ENCODE data around the gene ZCWPW1.

ZCWPW1 gene

DNA sequence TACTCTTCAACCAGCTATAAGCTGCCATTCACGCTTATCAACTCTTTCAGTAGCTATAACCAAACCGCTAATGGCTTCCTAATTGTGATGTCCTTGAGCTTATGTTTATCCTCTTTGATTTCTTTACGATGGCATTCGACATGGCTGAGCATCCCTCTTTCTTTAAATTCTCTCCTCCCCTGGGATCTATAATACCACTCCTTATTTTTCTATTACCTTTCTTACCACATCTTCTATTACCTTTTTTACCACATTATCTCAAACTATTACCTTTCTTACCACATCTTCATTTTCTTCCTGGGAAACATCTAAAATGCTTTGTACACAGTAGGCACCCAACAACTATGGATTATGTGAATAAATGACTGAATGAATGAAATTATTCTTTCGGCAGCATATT, 13.1 kb downstream of the ZCWPW1 start:
- intact Hi-C loops (cut with micrococcal nuclease): no loop called here
- Mint-ChIP-seq H3K4me3 (no peak overlapping the region), H3K4me1 (ENCODE audit: low read depth) (peaks cover 25% of the 10 kb centered on the region), H3K27me3 (no peaks in the 10 kb centered on the region), H3K9me3 (no peaks in the 10 kb centered on the region), H3K27ac (no peak overlapping the region), H3K36me3 (ENCODE audit: low read depth) (peaks cover 43% of the 10 kb centered on the region)

DNA sequence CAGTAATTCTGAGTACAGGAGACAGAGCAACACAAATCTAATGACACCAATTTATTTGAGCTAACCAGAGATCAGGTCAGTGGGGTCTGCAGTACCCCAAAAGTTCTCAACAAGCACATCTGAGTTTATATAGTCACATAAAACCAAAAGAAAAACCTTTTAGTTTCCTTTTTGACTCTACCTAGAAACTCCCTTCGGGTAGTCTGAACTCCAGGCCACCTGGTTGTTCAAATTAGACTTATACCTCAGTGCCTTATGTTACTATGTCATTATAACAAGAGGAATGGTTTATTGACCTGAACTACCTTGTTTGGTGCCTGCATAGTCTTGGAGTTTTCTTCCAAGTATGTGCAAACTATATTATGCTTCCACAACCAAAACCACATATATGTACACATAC, 14.6 kb downstream of the ZCWPW1 start:
- H3K4me1 Mint-ChIP-seq (ENCODE audit: low read depth): peaks cover 19% of the 10 kb centered on the region
- H3K36me3 Mint-ChIP-seq (ENCODE audit: low read depth): peaks cover 33% of the 10 kb centered on the region
- no peaks in the 10 kb centered on the region for H3K27me3 Mint-ChIP-seq
- H3K9me3 Mint-ChIP-seq: no peaks in the 10 kb centered on the region
- no peak overlapping the region for H3K4me3 Mint-ChIP-seq
- intact Hi-C loops (cut with micrococcal nuclease): no loop called here
- peak overlapping the region; percentile 85 for H3K27ac Mint-ChIP-seq

DNA sequence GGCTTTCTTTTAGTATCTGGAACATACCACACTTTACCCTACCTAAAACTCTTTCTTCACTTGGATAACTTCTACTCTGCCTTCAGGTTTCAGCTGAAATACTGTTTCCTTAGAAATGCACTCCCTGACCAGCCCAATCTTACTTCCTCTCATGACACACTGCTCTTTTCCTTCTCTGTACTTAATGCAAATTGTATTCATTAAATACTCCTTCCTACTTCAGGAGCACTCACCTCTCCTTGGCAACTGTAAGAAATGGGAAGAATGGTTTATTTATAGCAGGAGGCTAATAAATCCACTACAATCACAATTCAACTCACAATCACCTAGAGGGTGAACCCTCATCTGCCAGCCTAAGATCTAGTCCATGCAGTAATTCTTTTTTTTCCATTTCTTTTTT, 15.2 kb downstream of the ZCWPW1 start:
- Mint-ChIP-seq H3K36me3 (ENCODE audit: low read depth) (peaks cover 33% of the 10 kb centered on the region), H3K27me3 (no peaks in the 10 kb centered on the region), H3K9me3 (no peaks in the 10 kb centered on the region), H3K27ac (peak overlapping the region; percentile 85), H3K4me1 (ENCODE audit: low read depth) (peaks cover 19% of the 10 kb centered on the region), H3K4me3 (peak overlapping the region; percentile 32)
- intact Hi-C loops (cut with micrococcal nuclease): no loop called here

DNA sequence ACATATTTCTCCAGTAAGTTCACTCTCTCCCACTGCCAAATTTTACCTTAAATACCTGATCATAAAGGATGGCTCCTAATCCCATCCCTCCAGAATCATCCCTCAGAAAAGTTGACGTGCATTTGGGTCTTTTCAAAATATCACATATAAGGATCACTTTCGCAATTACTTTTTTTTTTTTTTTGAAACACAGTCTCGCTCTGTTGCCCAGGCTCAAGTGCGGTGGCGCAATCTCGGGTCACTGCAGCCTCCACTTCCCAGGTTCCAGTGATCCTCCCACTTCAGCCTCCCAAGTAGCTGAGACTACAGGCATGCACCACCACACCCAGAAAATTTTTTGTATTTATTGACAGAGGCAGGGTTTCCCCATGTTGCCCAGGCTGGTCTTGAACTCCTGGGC, 17.4 kb downstream of the ZCWPW1 start:
- H3K36me3 Mint-ChIP-seq (ENCODE audit: low read depth): peaks cover 27% of the 10 kb centered on the region
- no peak overlapping the region for H3K27ac Mint-ChIP-seq
- peaks cover 19% of the 10 kb centered on the region for H3K4me1 Mint-ChIP-seq (ENCODE audit: low read depth)
- no peaks in the 10 kb centered on the region for H3K9me3 Mint-ChIP-seq
- no peak overlapping the region for H3K4me3 Mint-ChIP-seq
- H3K27me3 Mint-ChIP-seq: no peaks in the 10 kb centered on the region
- intact Hi-C loops (cut with micrococcal nuclease): no loop called here

DNA sequence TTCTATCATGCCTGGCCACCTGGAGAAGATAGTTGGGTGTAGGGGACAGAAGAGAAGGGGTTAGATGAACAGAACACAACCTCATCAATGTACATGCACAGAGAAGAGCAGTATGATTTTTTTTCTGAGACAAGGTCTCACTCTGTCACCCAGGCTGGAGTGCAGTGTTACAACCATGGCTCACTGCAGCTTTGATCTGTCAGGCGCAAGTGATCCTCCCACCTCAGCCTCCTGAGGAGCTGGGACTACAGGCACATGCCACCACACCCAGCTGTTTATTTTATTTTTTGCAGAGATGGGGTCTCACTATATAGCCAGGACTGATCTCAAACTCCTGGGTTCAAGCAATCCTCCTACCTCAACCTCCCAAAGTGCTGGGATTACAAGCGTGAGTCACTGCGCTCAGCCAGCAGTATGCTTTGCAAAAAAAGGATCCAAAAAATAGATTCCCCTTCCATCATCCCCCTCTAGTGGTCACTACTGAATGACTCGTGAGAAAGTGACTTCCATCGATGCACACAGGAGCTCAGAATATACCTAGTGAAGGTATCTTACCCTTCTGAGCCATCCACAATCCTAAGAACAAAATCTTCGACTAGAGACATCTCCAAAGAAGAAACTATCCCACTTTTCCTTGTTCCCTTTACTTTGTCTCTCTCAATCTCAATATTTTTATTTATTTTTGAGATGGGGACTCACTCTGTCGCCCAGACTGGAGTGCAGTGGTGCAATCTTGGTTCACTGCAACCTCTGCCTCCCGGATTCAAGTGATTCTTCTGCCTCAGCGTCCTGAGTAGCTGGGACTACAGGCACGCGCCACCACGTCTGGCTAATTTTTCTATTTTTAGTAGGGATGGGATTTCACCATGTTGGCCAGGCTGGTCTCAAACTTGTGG, 21.0 kb downstream of the ZCWPW1 start:
- peaks cover 43% of the 10 kb centered on the region for H3K36me3 Mint-ChIP-seq (ENCODE audit: low read depth)
- no peak overlapping the region for H3K27ac Mint-ChIP-seq
- no peaks in the 10 kb centered on the region for H3K27me3 Mint-ChIP-seq
- no peaks in the 10 kb centered on the region for H3K9me3 Mint-ChIP-seq
- H3K4me3 Mint-ChIP-seq: no peak overlapping the region
- intact Hi-C loops (cut with micrococcal nuclease): loop anchor here (5.0 kb wide), 1 partner anchor 45 kb away; no protein-coding TSS in a partner anchor
- peaks cover 17% of the 10 kb centered on the region for H3K4me1 Mint-ChIP-seq (ENCODE audit: low read depth)

DNA sequence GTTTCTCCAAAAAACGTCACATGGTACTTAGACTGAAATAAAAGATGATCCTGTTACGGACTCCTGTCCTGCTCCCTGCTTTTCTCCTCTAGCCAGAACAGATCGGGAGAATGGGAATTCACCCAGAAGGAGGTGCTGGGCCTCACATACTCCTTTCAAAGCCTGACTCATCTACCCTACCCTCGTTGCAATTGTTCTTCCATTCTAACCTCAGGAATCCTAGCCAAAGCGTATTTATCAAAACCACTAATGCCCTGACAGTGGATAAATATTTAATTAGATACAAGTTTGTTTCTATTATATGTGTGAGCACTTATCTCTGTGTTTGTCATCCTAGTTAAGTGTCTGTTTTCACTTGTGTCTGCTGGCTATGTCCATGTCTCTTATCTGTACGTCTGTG, 21.7 kb downstream of the ZCWPW1 start:
- no peaks in the 10 kb centered on the region for H3K9me3 Mint-ChIP-seq
- peaks cover 46% of the 10 kb centered on the region for H3K36me3 Mint-ChIP-seq (ENCODE audit: low read depth)
- no peak overlapping the region for H3K4me3 Mint-ChIP-seq
- intact Hi-C loops (cut with micrococcal nuclease): loop anchor here (5.0 kb wide), 1 partner anchor 44 kb away; no protein-coding TSS in a partner anchor
- no peaks in the 10 kb centered on the region for H3K27me3 Mint-ChIP-seq
- H3K27ac Mint-ChIP-seq: peak overlapping the region; percentile 15
- peaks cover 17% of the 10 kb centered on the region for H3K4me1 Mint-ChIP-seq (ENCODE audit: low read depth)

DNA sequence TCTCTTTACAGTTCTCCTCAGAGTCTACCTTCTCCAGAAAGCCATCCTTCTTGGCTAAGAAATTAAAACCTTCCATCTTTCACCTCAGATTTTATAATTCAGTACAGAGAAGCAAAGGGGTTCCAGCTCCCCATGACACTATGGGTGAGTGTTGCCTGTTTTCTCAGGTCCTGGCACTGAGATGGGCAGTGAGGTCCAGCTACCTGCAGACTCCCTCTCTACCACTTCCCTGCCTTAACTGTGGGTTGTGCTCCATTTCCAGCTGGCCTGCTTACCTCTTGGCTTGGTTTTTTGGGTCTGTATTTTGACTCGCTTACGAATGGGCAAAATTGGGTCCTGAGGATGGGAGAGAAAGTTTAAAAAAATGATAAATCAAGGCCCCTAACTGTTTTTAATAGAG, 26.3 kb downstream of the ZCWPW1 start:
- Mint-ChIP-seq H3K36me3 (ENCODE audit: low read depth) (peaks cover 91% of the 10 kb centered on the region), H3K4me3 (no peak overlapping the region), H3K27me3 (no peaks in the 10 kb centered on the region), H3K27ac (peak overlapping the region; percentile 28), H3K9me3 (no peaks in the 10 kb centered on the region), H3K4me1 (ENCODE audit: low read depth) (peaks cover 56% of the 10 kb centered on the region)
- intact Hi-C loops (cut with micrococcal nuclease): no loop called here

DNA sequence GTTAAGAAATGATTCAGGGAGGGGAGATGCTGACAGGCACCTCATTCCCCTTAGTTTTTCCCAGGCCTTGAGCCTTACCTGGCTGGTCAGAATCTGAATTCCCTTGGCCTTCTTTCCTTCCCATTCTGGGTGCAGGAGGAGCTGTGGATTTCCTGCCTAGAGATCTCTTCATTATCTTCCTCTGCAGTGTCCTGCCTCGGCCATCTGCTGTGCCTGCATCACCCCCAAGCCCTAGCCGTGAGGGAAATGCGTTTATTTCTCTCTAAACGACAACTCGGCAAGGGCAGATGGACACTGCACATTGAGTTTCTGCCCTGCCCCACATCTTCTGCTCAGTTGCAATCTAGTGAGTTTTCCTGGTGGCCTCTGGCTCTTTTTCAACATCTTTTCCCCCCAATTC, 26.7 kb downstream of the ZCWPW1 start:
- Mint-ChIP-seq H3K4me1 (ENCODE audit: low read depth) (peaks cover 60% of the 10 kb centered on the region), H3K36me3 (ENCODE audit: low read depth) (peaks cover 92% of the 10 kb centered on the region), H3K27me3 (no peaks in the 10 kb centered on the region), H3K9me3 (no peaks in the 10 kb centered on the region), H3K4me3 (no peak overlapping the region), H3K27ac (peak overlapping the region; percentile 28)
- intact Hi-C loops (cut with micrococcal nuclease): no loop called here

DNA sequence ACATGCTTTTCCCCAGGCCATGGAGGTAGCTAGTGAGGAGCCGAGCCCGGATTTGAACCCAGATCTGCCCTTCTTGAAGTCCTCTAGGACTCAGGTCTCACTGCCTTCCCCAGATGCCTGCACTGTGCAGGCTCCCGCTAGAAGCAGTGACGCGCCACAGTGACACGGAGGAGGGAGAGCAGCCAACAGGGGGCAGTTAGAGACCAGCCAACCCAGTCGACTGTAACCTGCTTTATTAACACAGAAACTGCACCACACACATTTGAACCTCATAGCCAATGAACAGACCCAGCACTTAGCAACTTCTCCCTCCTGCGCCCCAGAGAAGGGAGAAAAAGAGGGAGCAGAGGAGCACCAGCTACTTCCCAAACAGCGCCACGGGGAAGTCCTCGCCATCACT, 27.8 kb downstream of the ZCWPW1 start:
- Mint-ChIP-seq H3K36me3 (ENCODE audit: low read depth) (peaks cover 82% of the 10 kb centered on the region), H3K4me1 (ENCODE audit: low read depth) (peaks cover 66% of the 10 kb centered on the region), H3K4me3 (no peak overlapping the region), H3K27me3 (no peaks in the 10 kb centered on the region), H3K27ac (peak overlapping the region; percentile 13), H3K9me3 (no peaks in the 10 kb centered on the region)
- intact Hi-C loops (cut with micrococcal nuclease): no loop called here

DNA sequence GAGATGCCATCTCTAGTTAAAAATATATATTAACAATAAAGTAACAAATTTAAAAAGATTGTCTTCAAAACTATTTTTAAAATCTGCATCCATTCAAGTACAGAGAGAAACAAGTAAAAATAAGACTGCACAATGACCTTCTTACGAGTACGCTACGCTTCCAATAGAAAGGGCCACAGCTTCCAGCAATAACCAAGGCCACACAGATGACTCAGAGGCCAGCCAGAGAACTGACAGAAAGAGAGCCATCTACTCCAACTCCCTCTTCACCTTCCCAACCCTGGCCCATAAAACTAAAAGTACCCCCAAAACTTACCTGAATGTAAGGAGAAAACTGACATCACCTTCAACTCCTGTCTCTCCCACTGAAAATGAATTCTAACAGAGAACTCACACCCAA, 28.5 kb downstream of the ZCWPW1 start:
- Mint-ChIP-seq H3K9me3 (no peaks in the 10 kb centered on the region), H3K4me1 (ENCODE audit: low read depth) (peaks cover 72% of the 10 kb centered on the region), H3K27me3 (no peaks in the 10 kb centered on the region), H3K27ac (peak overlapping the region; percentile 70), H3K36me3 (ENCODE audit: low read depth) (peaks cover 82% of the 10 kb centered on the region), H3K4me3 (no peak overlapping the region)
- intact Hi-C loops (cut with micrococcal nuclease): no loop called here

DNA sequence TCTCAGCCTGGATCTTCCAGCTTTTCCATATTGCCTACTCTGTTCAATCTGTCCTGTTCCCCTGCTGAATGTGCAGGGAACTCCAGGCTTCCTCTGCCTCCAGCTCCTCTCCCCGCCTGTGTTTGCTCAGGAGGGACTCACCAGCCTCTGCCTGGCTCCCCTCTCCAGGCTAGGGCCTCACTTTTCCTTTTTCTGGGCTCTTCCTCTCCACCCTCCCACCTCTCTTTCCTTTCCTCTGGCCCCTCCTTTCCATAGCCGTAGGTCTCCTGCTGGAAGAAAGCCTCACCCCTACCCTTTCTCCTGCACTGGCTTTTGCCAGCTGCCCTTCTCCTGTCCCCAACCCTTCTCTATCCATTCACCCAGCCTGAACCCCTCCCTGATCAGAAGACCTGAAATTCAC, 30.3 kb downstream of the ZCWPW1 start:
- intact Hi-C loops (cut with micrococcal nuclease): no loop called here
- Mint-ChIP-seq H3K4me3 (peak overlapping the region; percentile 39), H3K4me1 (ENCODE audit: low read depth) (peaks cover 76% of the 10 kb centered on the region), H3K9me3 (no peaks in the 10 kb centered on the region), H3K36me3 (ENCODE audit: low read depth) (peaks cover 80% of the 10 kb centered on the region), H3K27me3 (no peaks in the 10 kb centered on the region), H3K27ac (peak overlapping the region; percentile 70)

DNA sequence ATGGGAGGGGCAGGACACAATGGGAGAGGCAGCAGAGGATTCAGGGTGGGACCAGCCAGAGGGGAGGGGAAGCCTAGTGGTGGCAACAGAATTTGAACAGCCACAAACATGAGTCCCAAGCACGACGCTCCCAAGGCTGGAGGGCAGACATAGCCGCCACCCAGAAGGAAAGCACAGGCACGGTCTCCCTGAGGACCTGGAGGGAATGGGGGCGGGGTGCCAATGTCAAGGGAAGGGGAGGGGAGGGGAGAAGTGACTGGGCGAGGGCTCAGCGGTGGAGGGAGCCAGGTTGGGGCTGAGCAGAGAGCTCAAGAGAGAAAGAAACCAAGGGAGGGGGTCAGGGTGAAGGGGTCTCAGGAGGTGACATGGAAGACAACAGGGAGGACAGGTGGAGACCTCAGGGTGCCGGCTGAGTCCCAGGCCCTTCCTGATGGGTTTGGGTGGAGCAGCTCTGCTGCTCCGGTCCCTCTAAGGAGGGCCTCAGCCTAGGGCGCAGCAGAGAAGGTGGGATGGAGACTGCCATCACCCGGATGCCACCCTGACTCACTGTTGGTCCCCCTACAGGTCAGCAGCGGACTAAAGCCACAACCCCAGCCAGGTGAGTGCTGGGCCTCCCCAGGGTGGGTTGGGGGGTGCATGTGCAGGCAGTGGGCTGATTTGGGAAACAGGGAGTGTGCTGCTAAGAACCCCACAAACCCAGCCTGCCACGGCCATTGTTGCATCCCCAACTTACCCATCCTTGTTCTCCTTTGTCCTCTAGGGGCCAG, 31.0 kb downstream of the ZCWPW1 start:
- peaks cover 80% of the 10 kb centered on the region for H3K4me1 Mint-ChIP-seq (ENCODE audit: low read depth)
- H3K27me3 Mint-ChIP-seq: no peaks in the 10 kb centered on the region
- H3K9me3 Mint-ChIP-seq: no peaks in the 10 kb centered on the region
- H3K27ac Mint-ChIP-seq: peak overlapping the region; percentile 70
- intact Hi-C loops (cut with micrococcal nuclease): no loop called here
- peaks cover 84% of the 10 kb centered on the region for H3K36me3 Mint-ChIP-seq (ENCODE audit: low read depth)
- H3K4me3 Mint-ChIP-seq: peak overlapping the region; percentile 61

DNA sequence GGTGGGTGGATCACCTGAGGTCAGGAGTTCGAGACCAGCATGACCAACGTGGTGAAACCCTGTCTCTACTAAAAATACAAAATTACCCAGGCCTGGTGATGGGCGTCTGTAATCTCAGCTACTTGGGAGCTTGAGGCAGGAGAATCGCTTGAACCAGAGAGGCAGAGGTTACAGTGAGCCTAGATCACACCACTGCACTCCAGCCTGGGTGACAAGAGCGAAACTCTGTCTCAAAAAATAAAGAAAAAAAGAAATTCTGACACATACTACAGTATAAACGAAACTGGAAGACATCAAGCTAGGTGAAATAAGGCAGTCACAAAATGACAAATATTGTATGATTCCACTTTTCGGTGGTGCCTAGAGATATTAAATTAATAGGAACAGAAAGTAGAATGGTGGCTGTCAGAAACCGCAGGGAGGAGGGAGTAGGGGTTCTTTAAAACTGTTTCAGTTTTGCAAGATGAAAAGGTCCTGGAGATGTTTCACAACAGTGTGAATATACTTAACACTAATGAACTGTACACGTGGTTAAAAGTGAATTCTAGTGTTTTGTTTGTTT, 32.0 kb downstream of the ZCWPW1 start:
- peak overlapping the region; percentile 70 for H3K27ac Mint-ChIP-seq
- H3K27me3 Mint-ChIP-seq: no peaks in the 10 kb centered on the region
- intact Hi-C loops (cut with micrococcal nuclease): no loop called here
- peak overlapping the region; percentile 61 for H3K4me3 Mint-ChIP-seq
- no peaks in the 10 kb centered on the region for H3K9me3 Mint-ChIP-seq
- peaks cover 80% of the 10 kb centered on the region for H3K4me1 Mint-ChIP-seq (ENCODE audit: low read depth)
- peaks cover 84% of the 10 kb centered on the region for H3K36me3 Mint-ChIP-seq (ENCODE audit: low read depth)

DNA sequence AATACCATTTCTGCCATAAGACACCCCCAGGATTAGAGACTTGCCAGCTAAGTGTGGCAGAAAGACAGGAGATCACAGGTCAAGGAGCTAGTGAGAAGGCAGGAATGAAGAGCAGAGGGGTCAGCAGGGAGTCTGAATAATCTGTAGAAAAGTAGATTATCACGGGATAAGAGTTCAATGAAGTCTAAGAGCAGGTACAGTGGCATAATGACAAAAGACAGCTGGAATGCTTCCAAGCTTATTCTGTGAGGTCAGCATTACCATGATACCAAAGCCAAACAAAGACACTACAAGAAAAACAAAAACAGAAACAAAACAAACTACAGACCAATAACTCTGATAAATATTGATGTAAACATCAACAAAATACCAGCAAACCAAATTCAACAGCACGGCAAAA, 34.4 kb downstream of the ZCWPW1 start:
- H3K27me3 Mint-ChIP-seq: no peaks in the 10 kb centered on the region
- H3K4me3 Mint-ChIP-seq: no peak overlapping the region
- H3K4me1 Mint-ChIP-seq (ENCODE audit: low read depth): peaks cover 84% of the 10 kb centered on the region
- H3K36me3 Mint-ChIP-seq (ENCODE audit: low read depth): peaks cover 84% of the 10 kb centered on the region
- no peaks in the 10 kb centered on the region for H3K9me3 Mint-ChIP-seq
- peak overlapping the region; percentile 57 for H3K27ac Mint-ChIP-seq
- intact Hi-C loops (cut with micrococcal nuclease): loop anchor here (1.0 kb wide), 1 partner anchor 12 kb away; no protein-coding TSS in a partner anchor
